GM12872 (cell line): Measurements from ENCODE around the gene MORC2.

Experiments used
- CTCF ChIP-seq: IDR thresholded peaks from 3 replicates; pipeline ENCODE4 v1.5.1; 2011; ENCODE audit warnings: low read depth, mild to moderate bottlenecking, low read length, moderate library complexity; ENCODE audit not compliant: insufficient read depth

MORC2 gene

DNA sequence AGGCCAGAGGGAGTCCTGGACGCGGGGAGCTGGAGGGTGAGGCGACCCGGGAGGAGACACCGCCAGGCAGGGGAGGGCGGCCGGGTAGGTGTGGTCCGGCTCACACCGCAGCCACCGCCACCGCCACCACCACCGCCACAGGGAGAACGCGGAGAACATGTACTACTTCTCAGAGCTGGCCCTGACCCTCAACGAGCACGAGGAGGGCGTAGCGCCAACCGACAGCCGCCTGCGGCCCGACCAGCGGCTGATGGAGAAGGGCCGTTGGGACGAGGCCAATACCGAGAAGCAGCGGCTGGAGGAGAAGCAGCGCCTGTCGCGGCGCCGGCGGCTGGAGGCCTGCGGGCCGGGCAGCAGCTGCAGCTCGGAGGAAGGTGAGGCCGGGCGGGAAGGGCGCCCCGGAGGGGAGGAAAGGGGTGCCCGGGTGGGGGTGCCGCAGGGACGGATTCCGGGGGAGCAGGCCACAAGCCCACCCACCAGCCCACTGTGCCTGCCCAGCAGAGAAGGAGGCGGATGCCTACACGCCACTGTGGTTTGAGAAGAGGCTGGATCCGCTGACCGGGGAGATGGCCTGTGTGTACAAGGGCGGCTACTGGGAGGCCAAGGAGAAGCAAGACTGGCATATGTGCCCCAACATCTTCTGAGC is 62.8 kb downstream of the MORC2 start:
- no peak for TF ChIP-seq CTCF

GRCh38 chr22:30903876-30904460 is 64.6 kb downstream of the MORC2 start:
- TF ChIP-seq CTCF: no peak

- no peak for TF ChIP-seq CTCF
These were observed 65.8 kb downstream of the MORC2 start for GRCh38 chr22:30902496-30903357.

- TF ChIP-seq CTCF: no peak
These were observed 74.2 kb downstream of the MORC2 start for GRCh38 chr22:30894371-30894740.

GRCh38 chr22:30893434-30894370 is 74.9 kb downstream of the MORC2 start:
- TF ChIP-seq CTCF: no peak

- TF ChIP-seq CTCF: no peak
These were observed 75.8 kb downstream of the MORC2 start for GRCh38 chr22:30892731-30893221.
